Skin epidermis (tissue), 12 donors: ENCODE data around the gene ZNF483.
"Not testable (repeated sequence)": the region's sequence is repeated elsewhere in the genome, so short reads cannot be mapped to it uniquely, and the experiment has no call there.

Experiments
- H3K27ac ChIP-seq, 21 experiments: fragments of 200-600 bp; sonication (generic) in 11 of 21; one replicate each; pipeline ENCODE4 v1.5.0; 2020; ENCODE audit warnings: mild to moderate bottlenecking in 3 of 21, inconsistent platforms in 2 of 21, moderate library complexity in 2 of 21
- H3K4me3 ChIP-seq, 7 experiments: fragments of 200-600 bp; sonication (generic) in 2 of 7; one replicate each; pipeline ENCODE4 v1.5.0; 2020; ENCODE audit warnings: inconsistent platforms in 2 of 7, mild to moderate bottlenecking in 2 of 7, moderate library complexity in 1 of 7

ZNF483 gene

DNA sequence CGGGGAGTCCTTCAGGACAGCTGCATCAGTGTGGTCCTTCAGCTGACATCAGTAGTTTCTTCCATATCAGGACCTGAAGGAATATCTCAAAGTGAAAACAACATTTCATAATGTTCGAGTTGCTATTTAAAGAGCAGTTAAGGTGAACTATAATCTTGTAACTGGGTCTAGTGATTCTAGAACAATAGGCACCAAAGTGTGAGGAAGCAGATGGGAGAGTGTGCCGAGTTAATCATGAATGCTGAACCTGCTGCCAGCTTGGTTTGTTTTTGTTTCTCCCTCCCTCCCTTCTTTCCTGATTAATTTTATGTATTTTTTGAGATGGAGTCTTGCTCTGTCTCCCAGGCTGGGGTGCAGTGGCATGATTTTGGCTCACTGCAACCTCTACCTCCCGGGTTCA lies 78.1 kb downstream of the ZNF483 start:
- Histone ChIP-seq H3K4me3 (no peak overlapping the region), H3K27ac (no peak overlapping the region)

DNA sequence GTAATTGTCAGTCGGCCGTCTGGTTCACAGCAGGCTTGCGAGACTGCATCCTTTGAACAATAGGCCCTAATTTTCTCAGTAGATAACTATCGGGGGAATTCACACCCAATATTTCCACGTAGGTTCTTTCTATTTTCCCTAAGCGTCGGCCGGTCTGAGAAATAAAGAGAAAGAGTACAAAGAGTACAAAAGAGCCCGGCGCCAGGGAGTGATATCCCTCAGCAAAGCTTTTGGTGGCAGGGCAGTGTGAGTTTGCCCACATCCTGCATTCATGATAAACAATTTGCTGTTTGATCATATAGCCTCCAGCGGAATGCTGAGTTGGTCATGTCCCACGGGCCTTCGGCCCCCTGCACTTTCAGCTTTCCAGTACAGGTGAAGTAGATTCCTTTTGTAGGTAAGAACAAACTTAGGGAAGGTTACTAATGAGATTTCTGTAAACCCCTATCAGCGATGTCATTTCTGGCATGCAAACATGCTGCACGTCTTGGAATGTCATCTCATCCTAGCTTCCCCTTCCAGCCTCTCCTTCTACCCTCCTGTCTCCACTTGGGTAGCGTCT lies 79.2 kb downstream of the ZNF483 start:
- no peak overlapping the region for H3K4me3 ChIP-seq
- no peak overlapping the region for H3K27ac ChIP-seq

DNA sequence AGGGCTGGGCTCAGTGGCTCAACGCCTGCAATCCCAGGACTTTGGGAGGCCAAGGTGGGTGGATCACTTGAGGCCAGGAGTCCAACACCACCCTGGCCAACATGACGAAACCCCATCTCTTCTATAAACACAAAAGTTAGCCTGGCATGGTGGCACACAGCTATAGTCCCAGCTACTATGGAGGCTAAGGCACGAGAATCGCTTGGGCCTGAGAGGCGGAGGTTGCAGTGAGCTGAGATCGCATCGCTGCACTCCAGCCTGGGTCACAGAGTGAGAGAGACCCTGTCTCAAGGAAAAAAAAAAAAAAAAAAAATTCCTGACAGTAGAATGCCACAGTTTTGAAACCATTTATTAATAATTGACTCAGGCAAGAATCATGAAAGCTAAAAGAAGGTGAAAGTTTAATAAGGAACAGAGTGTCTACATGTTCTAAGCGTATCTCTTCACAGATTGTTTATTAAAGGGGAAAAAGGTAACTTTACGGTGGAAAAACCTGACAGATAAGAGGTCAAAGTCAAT lies 80.1 kb downstream of the ZNF483 start:
- Histone ChIP-seq H3K4me3 (no peak overlapping the region), H3K27ac (no peak overlapping the region)

DNA sequence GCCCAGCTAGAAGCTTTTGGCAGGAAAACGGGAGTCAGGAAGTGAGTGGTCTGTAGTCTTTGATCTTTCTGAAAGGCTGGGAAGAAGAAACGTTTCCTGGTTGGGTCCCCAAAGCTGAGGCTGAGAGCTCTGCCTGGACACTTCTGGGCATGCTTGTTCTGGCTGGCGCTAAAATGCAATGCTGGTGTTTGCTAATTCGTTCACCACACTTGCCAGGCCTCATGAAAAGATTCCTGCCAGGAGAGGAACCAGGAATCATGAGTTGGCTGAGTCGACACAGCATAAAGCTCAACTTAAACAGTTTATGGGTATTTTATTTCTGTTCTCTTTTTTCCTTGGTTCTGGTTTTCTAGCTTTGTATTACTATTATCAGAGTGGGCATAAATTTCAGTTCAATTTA lies 85.2 kb downstream of the ZNF483 start:
- no peak overlapping the region for H3K4me3 ChIP-seq
- H3K27ac ChIP-seq: peak overlapping the region in 6 of 21 experiments; percentile 8 to 61 (median 31)

DNA sequence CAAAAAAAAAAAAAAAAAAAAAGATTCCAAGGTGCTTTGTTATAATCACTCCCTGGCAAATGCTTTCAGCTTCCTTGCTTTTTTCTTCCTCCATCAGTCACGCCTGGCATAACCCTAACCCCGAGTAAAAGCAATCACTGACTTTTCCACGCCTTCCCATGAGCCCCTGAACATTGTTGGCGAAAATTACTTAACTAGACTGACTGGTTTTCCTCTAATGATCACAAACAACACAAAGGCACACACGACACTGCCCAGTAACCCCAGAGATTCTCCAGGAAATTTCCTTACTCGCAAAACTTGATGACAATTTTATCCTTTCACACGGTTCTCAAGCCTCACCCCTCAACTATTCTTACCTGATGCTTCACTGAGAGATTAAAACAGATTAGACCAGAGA lies 85.9 kb downstream of the ZNF483 start:
- peak overlapping the region in 3 of 21 experiments; percentile 9 to 61 (median 26) for H3K27ac ChIP-seq
- H3K4me3 ChIP-seq: no peak overlapping the region

DNA sequence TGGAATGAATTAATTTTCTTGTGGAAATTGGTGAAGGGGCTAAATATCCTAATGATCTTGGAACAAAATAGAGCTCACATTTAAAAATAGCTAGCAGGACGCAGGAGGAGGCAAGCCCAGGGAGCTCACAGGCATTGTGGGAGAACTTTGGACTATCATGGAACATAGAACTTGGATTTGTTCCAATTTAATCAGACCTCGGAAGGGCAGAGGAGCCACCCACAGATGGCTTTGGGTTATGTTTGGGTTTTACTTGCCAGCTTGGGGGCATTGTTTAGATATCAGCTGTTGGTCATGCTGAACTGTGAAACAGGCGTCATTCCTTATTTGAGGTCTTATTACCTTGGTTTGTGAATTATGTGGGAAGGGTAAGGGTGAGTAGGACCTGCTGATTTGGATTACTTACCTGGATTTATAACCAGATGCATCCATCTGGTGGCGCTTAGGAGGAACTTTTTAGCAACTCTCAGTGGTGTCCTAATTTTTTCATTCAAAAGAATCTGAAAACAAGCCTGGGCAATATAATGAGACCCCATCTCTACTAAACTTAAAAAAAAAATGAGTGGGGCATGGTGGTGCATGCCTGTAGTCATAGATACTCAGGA lies 88.6 kb downstream of the ZNF483 start:
- H3K4me3 ChIP-seq: no peak overlapping the region
- H3K27ac ChIP-seq: no peak overlapping the region

DNA sequence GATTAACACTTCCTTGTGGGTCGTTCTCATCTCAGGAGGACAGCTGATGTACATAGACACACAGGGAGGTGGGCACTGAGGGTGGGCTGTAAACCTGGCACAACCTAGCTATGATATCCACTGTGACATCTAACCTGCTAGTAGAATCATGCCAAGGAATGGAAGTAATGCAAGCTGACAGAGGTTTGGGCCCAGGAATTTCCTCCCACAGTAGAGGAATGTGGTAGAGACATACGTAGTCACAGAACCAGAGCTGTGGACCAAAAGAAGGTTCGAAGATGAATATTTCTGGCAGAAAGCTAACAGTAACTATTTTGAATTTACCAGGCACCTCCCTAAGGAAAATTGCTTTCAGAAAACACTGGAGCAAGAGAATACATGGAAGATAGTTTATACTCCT lies 90.9 kb downstream of the ZNF483 start:
- Histone ChIP-seq H3K4me3 (no peak overlapping the region), H3K27ac (no peak overlapping the region)

DNA sequence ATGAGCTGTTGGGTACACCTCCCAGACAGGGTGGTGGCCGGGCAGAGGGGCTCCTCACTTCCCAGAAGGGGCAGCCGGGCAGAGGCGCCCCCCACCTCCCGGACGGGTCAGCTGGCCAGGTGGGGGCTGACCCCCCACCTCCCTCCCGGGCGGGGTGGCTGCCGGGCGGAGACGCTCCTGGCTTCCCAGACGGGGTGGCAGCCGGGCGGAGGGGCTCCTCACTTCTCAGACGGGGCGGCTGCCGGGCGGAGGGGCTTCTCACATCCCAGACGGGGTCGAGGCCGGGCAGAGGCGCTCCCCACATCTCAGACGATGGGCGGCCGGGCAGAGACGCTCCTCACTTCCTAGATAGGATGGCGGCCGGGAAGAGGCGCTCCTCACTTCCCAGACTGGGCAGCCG lies 92.4 kb downstream of the ZNF483 start:
- not testable (repeated sequence) for H3K27ac ChIP-seq, H3K4me3 ChIP-seq

DNA sequence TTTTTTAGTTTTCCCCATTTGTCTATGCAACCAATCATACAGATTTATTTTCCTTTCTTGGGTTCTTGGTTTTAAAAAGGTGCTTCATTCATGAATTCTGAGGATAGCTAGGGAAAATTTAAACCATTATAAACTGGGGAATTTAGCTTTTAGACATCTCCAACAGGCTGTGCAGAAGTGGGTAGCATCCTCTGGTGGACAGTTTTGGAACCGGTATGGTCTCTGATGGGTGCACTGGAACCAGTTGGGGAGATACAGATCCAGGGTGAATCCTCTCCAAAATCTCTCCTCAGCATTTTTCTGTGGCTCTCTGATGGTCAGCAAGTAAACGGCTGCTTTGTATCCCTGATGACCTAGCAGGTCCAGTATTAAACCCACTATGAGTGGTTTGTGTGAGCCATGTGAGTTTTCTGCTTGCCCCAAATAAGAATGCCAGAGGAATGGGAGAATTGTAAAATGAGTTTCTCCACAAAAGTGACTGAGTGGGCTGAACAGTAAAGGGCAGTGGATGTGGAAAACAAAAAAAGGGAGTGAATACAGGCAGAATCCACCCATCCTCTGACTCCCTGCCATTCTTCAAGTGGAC lies 97.0 kb downstream of the ZNF483 start:
- no peak overlapping the region for H3K4me3 ChIP-seq
- no peak overlapping the region for H3K27ac ChIP-seq

DNA sequence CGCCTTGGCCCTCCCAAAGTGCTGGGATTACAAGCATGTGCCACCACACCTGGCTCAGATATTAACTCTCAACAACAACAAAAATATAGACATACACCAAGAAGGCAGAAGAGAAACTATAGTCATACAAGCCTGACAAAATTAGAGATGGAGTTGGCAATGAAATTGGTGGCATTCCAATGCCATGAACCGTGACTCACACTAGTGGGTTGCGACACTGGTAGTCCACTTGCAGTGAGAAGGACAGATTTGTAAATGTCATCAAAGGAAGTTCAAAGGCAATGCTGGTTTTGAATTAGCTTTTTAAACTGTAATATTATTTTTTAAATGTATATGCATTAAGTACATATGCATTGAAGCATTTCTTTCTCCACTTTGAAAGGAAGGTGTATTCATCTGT lies 97.6 kb downstream of the ZNF483 start:
- Histone ChIP-seq H3K27ac (no peak overlapping the region), H3K4me3 (no peak overlapping the region)
